GM12878 (cell line): ENCODE results near the gene GMPPA. TPM values are rescaled to one million over a fixed set of nuclear protein-coding genes. Genes with fewer than 3 reads are reported as not detected.

Experiments used
- ATF2 ChIP-seq: IDR thresholded peaks from 2 replicates; pipeline ENCODE4 v1.6.1; 2012; ENCODE audit warnings: low read length, inconsistent platforms
- BCLAF1 ChIP-seq: fragments of 450-650 bp; IDR thresholded peaks from 2 replicates; pipeline ENCODE4 v1.6.1; 2017; ENCODE audit warnings: antibody characterized with exemption, mild to moderate bottlenecking, moderate library complexity
- IRF5 ChIP-seq: fragments of 450-650 bp; IDR thresholded peaks from 2 replicates; pipeline ENCODE4 v1.6.1; 2017; ENCODE audit warnings: borderline replicate concordance
- MAX ChIP-seq: IDR thresholded peaks from 2 replicates; pipeline ENCODE4 v1.6.1; 2012; ENCODE audit warnings: low read depth, low read length, improper control_type of control experiment
- MLLT1 ChIP-seq: fragments of 450-650 bp; IDR thresholded peaks from 2 replicates; pipeline ENCODE4 v1.6.1; 2016; ENCODE audit warnings: mild to moderate bottlenecking
- MYC ChIP-seq: IDR thresholded peaks from 2 replicates; pipeline ENCODE4 v1.6.1; 2011; ENCODE audit warnings: mild to moderate bottlenecking, low read length, moderate library complexity, inconsistent platforms; ENCODE audit not compliant: insufficient read depth, insufficient replicate concordance, insufficient read length, severe bottlenecking
- NR2C2 ChIP-seq: IDR thresholded peaks from 2 replicates; pipeline ENCODE4 v1.6.1; 2011; ENCODE audit warnings: borderline replicate concordance, low read depth; ENCODE audit not compliant: control insufficient read depth, insufficient read length
- RB1 ChIP-seq: fragments of 450-650 bp; formaldehyde crosslinking; IDR thresholded peaks from 2 replicates; pipeline ENCODE4 v1.6.1; 2017; ENCODE audit warnings: mild to moderate bottlenecking, borderline replicate concordance
- RBBP5 ChIP-seq: fragments of 200-600 bp; sonication (generic); conservative IDR thresholded peaks from 2 replicates; pipeline ENCODE4 v1.6.1; 2016
- RELB ChIP-seq: fragments of 450-650 bp; IDR thresholded peaks from 2 replicates; pipeline ENCODE4 v1.6.1; 2017; ENCODE audit warnings: low read depth, mild to moderate bottlenecking, moderate library complexity
- SIN3A ChIP-seq: IDR thresholded peaks from 2 replicates; pipeline ENCODE4 v1.6.1; 2012; ENCODE audit warnings: low read depth, low read length, improper control_type of control experiment
- TCF12 ChIP-seq: IDR thresholded peaks from 2 replicates; pipeline ENCODE4 v1.6.1; 2011; ENCODE audit warnings: low read depth, mild to moderate bottlenecking, low read length
- ZBTB11 ChIP-seq: fragments of 450-650 bp; formaldehyde crosslinking; IDR thresholded peaks from 2 replicates; pipeline ENCODE4 v1.5.0; 2022; ENCODE audit warnings: mild to moderate bottlenecking, missing genetic modification characterization
- ZNF207 ChIP-seq: fragments of 450-650 bp; IDR thresholded peaks from 2 replicates; pipeline ENCODE4 v1.6.1; 2014; ENCODE audit warnings: antibody characterized with exemption, mild to moderate bottlenecking, borderline replicate concordance
- ZNF384 ChIP-seq: IDR thresholded peaks from 2 replicates; pipeline ENCODE4 v1.6.1; 2012; ENCODE audit warnings: low read depth, mild to moderate bottlenecking, low read length, improper control_type of control experiment, borderline replicate concordance
- polyA plus RNA-seq, 11 experiments: library from polyadenylated mRNA; depleted of rRNA in 4 of 11; unstranded in 6 of 11; stranded (reverse) in 5 of 11; fragments of >200 nt; fragmentation: Nextera tagmentation in 4 of 11; fragmentation: Illumina TruSeq in 1 of 11; extraction: Ambion mirVana in 4 of 11; extraction: Trizol in 1 of 11; gene quantifications; 1 replicate in 1 of 11; 2 replicates in 10 of 11; pipeline versions ENCODE4 v1.2.1 to v1.2.3, GENCODE V29; 2011 to 2016; ENCODE audit warnings: inconsistent platforms in 2 of 11, missing spikeins in 2 of 11, low read depth in 1 of 11
- total RNA-seq, 4 experiments: library from RNA; depleted of rRNA in 3 of 4; stranded (reverse); fragments of >200 nt in 3 of 4; fragmentation: Illumina TruSeq in 1 of 4; extraction: Trizol in 1 of 4; gene quantifications; 2 replicates each; pipeline versions ENCODE4 v1.2.1 to v1.2.3, GENCODE V29; 2013 to 2021

Gene GMPPA
- total and polyA plus RNA-seq, 10 of the 15 experiments (the other 5 are each of a cell fraction or from before 2014, with no cell fraction given) = 1.9 to 83.2 (median 45.0) TPM

- no peak for TF ChIP-seq ATF2
- TF ChIP-seq IRF5 = peak; percentile 83
- TF ChIP-seq SIN3A = peak; percentile 61; the same call in 1 of the 2 replicates
- TF ChIP-seq RELB = 0 out of 2 replicates have a peak, but pooled peaks have one; percentile 29
- no peak for TF ChIP-seq ZBTB11 (CRISPR knock-in tag)
- no peak for TF ChIP-seq MLLT1
- TF ChIP-seq BCLAF1 = no peak
- 0 out of 2 replicates have a peak, but pooled peaks have one; percentile 18 for TF ChIP-seq TCF12
- no peak for TF ChIP-seq ZNF384
- TF ChIP-seq MYC = no peak
- TF ChIP-seq ZNF207 = no peak
- TF ChIP-seq RB1 = no peak
- TF ChIP-seq MAX = peak; percentile 77
- TF ChIP-seq RBBP5 = no peak
- no peak for TF ChIP-seq NR2C2
Measured at GRCh38 chr2:219498280-219499057, at the start of gene GMPPA (continued).
